Caco-2 (cell line): ENCODE results near the gene CMTR1. TPM values are rescaled to one million over a fixed set of nuclear protein-coding genes. Genes with fewer than 3 reads are reported as not detected.

Experiments used
- BruUV-seq: library from RNA; stranded (reverse); fragments of 400-500 nt; replicated peaks from 2 replicates; lab custom pipeline; 2021; lab: Mats Ljungman, UMichigan
- CTCF ChIA-PET: fragments of 300-600 bp; sonication (Branson Sonifier 250); formaldehyde crosslinking; loops from one replicate; lab custom pipeline; 2022; ENCODE audit warnings: antibody characterized with exemption; lab: Charles Lee
- POLR2A ChIA-PET: fragments of 300-600 bp; sonication (Branson Sonifier 250); formaldehyde crosslinking; loops from one replicate; lab custom pipeline; 2022; ENCODE audit warnings: antibody characterized with exemption; lab: Charles Lee
- DNase-seq, 2 experiments: peaks; one replicate each; pipeline versions ENCODE4 v3.0.0 to v3.0.0-alpha.2; 2020 to 2022
- H3K27me3 ChIP-seq: replicated peaks from 2 replicates; pipeline ENCODE4 v1.6.0; 2011; ENCODE audit warnings: low read length; ENCODE audit not compliant: control insufficient read depth, insufficient read depth
- H3K36me3 ChIP-seq: 2 replicates; pipeline ENCODE4 v1.5.1; 2011; ENCODE audit warnings: low read length; ENCODE audit not compliant: control insufficient read depth, insufficient read depth
- H3K4me1 ChIP-seq: fragments of 250-450 bp; sonication (Bioruptor Pico); 2 replicates; pipeline ENCODE4 v1.5.1; 2020; ENCODE audit warnings: mild to moderate bottlenecking
- H3K4me3 ChIP-seq: 2 replicates; pipeline ENCODE4 v1.5.1; 2011; ENCODE audit warnings: low read depth, mild to moderate bottlenecking, control low read depth, low read length
- H3K9me3 ChIP-seq: fragments of 250-450 bp; sonication (Bioruptor Pico); 2 replicates; pipeline ENCODE4 v1.5.1; 2020; ENCODE audit warnings: mild to moderate bottlenecking, moderate library complexity
- H3K27ac Mint-ChIP-seq: one replicate; pipeline ENCODE4 v1.8.0; 2022; ENCODE audit warnings: mixed read lengths; ENCODE audit not compliant: unreplicated experiment
- H3K27me3 Mint-ChIP-seq: one replicate; pipeline ENCODE4 v1.8.0; 2022; ENCODE audit warnings: mixed read lengths; ENCODE audit not compliant: insufficient read depth, unreplicated experiment
- H3K36me3 Mint-ChIP-seq: one replicate; pipeline ENCODE4 v1.8.0; 2022; ENCODE audit warnings: mild to moderate bottlenecking, mixed read lengths; ENCODE audit not compliant: insufficient read depth, unreplicated experiment
- H3K4me1 Mint-ChIP-seq: one replicate; pipeline ENCODE4 v1.8.0; 2022; ENCODE audit warnings: low read depth, mixed read lengths; ENCODE audit not compliant: unreplicated experiment
- H3K4me3 Mint-ChIP-seq: one replicate; pipeline ENCODE4 v1.8.0; 2022; ENCODE audit warnings: mild to moderate bottlenecking, moderate library complexity, mixed read lengths; ENCODE audit not compliant: unreplicated experiment
- H3K9me3 Mint-ChIP-seq: one replicate; pipeline ENCODE4 v1.8.0; 2022; ENCODE audit warnings: mixed read lengths; ENCODE audit not compliant: unreplicated experiment
- intact Hi-C: fragments of 100-400 bp; cut with micrococcal nuclease; formaldehyde crosslinking; loops from one replicate; pipeline ENCODE4 v1.10.0; 2022; ENCODE audit not compliant: unreplicated experiment
- total RNA-seq: library from RNA; stranded (reverse); gene quantifications from 2 replicates; pipeline ENCODE4 v1.2.3, GENCODE V29; 2022
- TF ChIP-seq, protein P1 (sequence below), 2 experiments: fragments of 200-600 bp in 1 of 2; IDR thresholded peaks; 1 replicate in 1 of 2; 2 replicates in 1 of 2; pipeline versions ENCODE4 v1.5.1 to v1.8.0; 2011 to 2022; ENCODE audit warnings: antibody characterized with exemption in 1 of 2, control low read depth in 1 of 2, inconsistent platforms in 1 of 2, low read depth in 1 of 2, low read length in 1 of 2, mild to moderate bottlenecking in 1 of 2, moderate library complexity in 1 of 2; ENCODE audit not compliant: insufficient read depth in 1 of 2, severe bottlenecking in 1 of 2, unreplicated experiment in 1 of 2

Gene CMTR1
- total RNA-seq, 1 experiment from 2014 or later = 40.8 TPM

DNA sequence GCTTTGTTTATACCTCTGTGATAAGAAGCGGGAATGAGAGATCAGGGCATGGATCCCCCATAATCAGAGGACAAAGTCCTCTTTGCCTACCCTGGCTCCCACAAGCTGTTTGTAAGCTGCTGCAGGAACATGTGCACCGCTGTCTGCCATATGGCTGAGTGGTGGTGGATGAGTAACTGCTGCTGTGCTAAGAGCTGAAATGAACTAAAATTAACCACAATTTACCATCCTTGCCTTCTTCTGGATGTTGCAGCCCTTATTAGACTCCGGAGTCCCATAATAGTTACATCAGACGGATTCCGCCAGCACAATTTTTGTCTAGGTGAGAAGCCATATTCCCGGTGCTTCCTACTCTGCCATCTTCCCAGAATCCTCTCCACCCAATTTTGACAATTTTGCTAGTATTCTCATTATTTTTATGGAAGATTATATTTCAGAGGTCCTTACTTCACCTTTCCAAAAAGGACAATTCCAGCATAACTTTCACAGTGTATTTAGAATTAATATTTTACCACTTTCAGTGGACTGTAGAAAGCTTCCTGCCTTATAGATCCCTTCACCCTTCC lies 6.0 kb upstream of the CMTR1 start:
- Histone ChIP-seq H3K4me3 (no peak overlapping the region), H3K36me3 (no peaks in the 10 kb centered on the region), H3K9me3 (no peaks in the 10 kb centered on the region; the same call in 1 of the 2 replicates), H3K27me3 (no peaks in the 10 kb centered on the region), H3K4me1 (peaks cover 3% of the 10 kb centered on the region; the same call in 1 of the 2 replicates)
- TF ChIP-seq, protein P1, sequence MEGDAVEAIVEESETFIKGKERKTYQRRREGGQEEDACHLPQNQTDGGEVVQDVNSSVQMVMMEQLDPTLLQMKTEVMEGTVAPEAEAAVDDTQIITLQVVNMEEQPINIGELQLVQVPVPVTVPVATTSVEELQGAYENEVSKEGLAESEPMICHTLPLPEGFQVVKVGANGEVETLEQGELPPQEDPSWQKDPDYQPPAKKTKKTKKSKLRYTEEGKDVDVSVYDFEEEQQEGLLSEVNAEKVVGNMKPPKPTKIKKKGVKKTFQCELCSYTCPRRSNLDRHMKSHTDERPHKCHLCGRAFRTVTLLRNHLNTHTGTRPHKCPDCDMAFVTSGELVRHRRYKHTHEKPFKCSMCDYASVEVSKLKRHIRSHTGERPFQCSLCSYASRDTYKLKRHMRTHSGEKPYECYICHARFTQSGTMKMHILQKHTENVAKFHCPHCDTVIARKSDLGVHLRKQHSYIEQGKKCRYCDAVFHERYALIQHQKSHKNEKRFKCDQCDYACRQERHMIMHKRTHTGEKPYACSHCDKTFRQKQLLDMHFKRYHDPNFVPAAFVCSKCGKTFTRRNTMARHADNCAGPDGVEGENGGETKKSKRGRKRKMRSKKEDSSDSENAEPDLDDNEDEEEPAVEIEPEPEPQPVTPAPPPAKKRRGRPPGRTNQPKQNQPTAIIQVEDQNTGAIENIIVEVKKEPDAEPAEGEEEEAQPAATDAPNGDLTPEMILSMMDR (IDR thresholded peaks at IDR 0.05; ENCODE audit: insufficient read depth in 1 of 2, low read depth in 1 of 2, low read length in 1 of 2, severe bottlenecking in 1 of 2, unreplicated experiment in 1 of 2) = no peak
- BruUV-seq = no TSS peak
- no peaks in the 10 kb centered on the region for H3K9me3 Mint-ChIP-seq
- no peak for DNase-seq
- intact Hi-C loops = no loop called here
- peaks cover 7% of the 10 kb centered on the region for H3K36me3 Mint-ChIP-seq
- no peak overlapping the region for H3K4me3 Mint-ChIP-seq
- H3K27me3 Mint-ChIP-seq = no peaks in the 10 kb centered on the region
- ChIA-PET CTCF (no interaction called here), POLR2A (interaction anchor here (0.5 kb wide), 1 partner anchor 17 kb away, joined by 3 read pairs; no protein-coding TSS in a partner anchor)
- peaks cover 7% of the 10 kb centered on the region for H3K4me1 Mint-ChIP-seq
- no peak overlapping the region for H3K27ac Mint-ChIP-seq

DNA sequence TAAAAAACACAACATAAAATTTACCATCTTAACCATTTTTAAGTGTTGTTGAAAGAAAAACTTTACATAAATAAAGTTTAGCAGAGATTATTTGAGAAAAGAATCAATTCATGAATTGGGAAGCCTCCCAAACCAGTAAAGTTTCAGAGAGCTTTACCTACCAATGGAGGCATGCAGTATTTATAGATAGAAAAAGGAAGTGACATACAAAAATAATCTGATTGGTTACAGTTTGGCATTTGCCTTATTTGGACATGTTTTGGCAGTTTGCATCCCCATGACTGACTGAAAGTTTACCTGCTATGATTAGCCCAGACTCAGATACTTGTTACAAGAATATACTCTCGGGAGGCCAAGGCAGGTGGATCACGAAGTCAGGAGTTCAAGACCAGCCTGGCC lies 3.7 kb upstream of the CMTR1 start:
- no peak overlapping the region for H3K27ac Mint-ChIP-seq

DNA sequence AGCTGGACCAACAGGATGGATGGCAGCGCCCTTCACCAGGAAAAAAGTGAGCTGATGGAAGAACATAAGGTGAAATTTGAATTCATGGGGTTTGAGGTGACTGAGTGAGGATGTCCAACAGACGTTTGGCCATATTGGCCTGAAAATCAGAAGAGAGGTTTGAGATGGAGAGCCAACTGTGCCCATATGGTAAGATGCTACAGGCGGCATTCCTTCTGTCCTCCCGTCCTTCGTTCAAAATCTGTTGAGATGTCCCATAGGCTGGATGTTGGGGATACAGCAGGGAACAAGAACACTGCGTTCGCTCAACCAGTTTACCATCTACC lies 468 bp upstream of the CMTR1 start:
- intact Hi-C loops = loop anchor here (2.0 kb wide), 1 partner anchor 52 kb away; no protein-coding TSS in a partner anchor
- Mint-ChIP-seq H3K36me3 (peaks cover 15% of the 10 kb centered on the region), H3K4me3 (peak overlapping the region; percentile 73), H3K27ac (peak overlapping the region; percentile 46), H3K4me1 (peaks cover 17% of the 10 kb centered on the region), H3K9me3 (no peaks in the 10 kb centered on the region), H3K27me3 (no peaks in the 10 kb centered on the region)
- no peaks in the 10 kb centered on the region; the same call in 1 of the 2 replicates for H3K9me3 ChIP-seq
- no peaks in the 10 kb centered on the region for H3K27me3 ChIP-seq
- ChIA-PET POLR2A (no interaction called here), CTCF (interaction anchor here (1.5 kb wide), 1 partner anchor 51 kb away, joined by 3 read pairs; no protein-coding TSS in a partner anchor)
- H3K4me3 ChIP-seq = peak overlapping the region; percentile 75
- TSS peak; percentile 97 for BruUV-seq
- H3K36me3 ChIP-seq = peaks cover 3% of the 10 kb centered on the region; the same call in 1 of the 2 replicates
- peaks cover 4% of the 10 kb centered on the region; the same call in 1 of the 2 replicates for H3K4me1 ChIP-seq
- TF ChIP-seq, protein P1 (IDR thresholded peaks at IDR 0.05; ENCODE audit: insufficient read depth in 1 of 2, low read depth in 1 of 2, low read length in 1 of 2, severe bottlenecking in 1 of 2, unreplicated experiment in 1 of 2) = no peak
- no peak for DNase-seq

More for the DNA sequence above, 3.7 kb upstream of the CMTR1 start:
- Mint-ChIP-seq H3K27me3 (no peaks in the 10 kb centered on the region), H3K36me3 (peaks cover 15% of the 10 kb centered on the region), H3K4me3 (no peak overlapping the region), H3K9me3 (no peaks in the 10 kb centered on the region), H3K4me1 (peaks cover 14% of the 10 kb centered on the region)
- BruUV-seq = no TSS peak
- H3K36me3 ChIP-seq = no peaks in the 10 kb centered on the region
- ChIA-PET POLR2A (no interaction called here), CTCF (no interaction called here)
- intact Hi-C loops = no loop called here
- no peaks in the 10 kb centered on the region; the same call in 1 of the 2 replicates for H3K9me3 ChIP-seq
- DNase-seq = no peak
- H3K4me1 ChIP-seq = peaks cover 4% of the 10 kb centered on the region; the same call in 1 of the 2 replicates
- H3K4me3 ChIP-seq = no peak overlapping the region
- H3K27me3 ChIP-seq = no peaks in the 10 kb centered on the region
- TF ChIP-seq, protein P1 (IDR thresholded peaks at IDR 0.05; ENCODE audit: insufficient read depth in 1 of 2, low read depth in 1 of 2, low read length in 1 of 2, severe bottlenecking in 1 of 2, unreplicated experiment in 1 of 2) = no peak
